GM23338 (cell line): ENCODE measurements around the gene SERTAD1.

Experiments
- CREB1 ChIP-seq: fragments of 250-450 bp; sonication (Bioruptor Pico); IDR thresholded peaks from 2 replicates; pipeline ENCODE4 v1.5.0; 2020; ENCODE audit warnings: low read depth, mild to moderate bottlenecking, moderate library complexity
- CTCF ChIP-seq, 2 experiments: fragments of 200-600 bp in 1 of 2; sonication (generic) in 1 of 2; conservative IDR thresholded peaks; 2 replicates each; pipeline versions ENCODE4 v1.5.1 to v1.6.1; 2016 to 2017; ENCODE audit warnings: antibody characterized with exemption in 2 of 2, low read depth in 2 of 2, mild to moderate bottlenecking in 2 of 2, moderate library complexity in 1 of 2
- EZH2 ChIP-seq: fragments of 200-600 bp; sonication (generic); IDR thresholded peaks from one replicate; pipeline ENCODE4 v1.8.0; 2017; ENCODE audit warnings: antibody characterized with exemption, mild to moderate bottlenecking, low read depth; ENCODE audit not compliant: unreplicated experiment
- EZH2phosphoT487 ChIP-seq: fragments of 200-600 bp; sonication (generic); IDR thresholded peaks from one replicate; pipeline ENCODE4 v1.8.1; 2018; ENCODE audit warnings: antibody characterized with exemption; ENCODE audit not compliant: unreplicated experiment
- POLR2AphosphoS5 ChIP-seq: IDR thresholded peaks from 2 replicates; pipeline ENCODE4 v1.6.1; 2016; ENCODE audit warnings: antibody characterized with exemption, low read depth
- REST ChIP-seq: IDR thresholded peaks from one replicate; pipeline ENCODE4 v1.6.1; 2018; ENCODE audit warnings: antibody characterized with exemption; ENCODE audit not compliant: unreplicated experiment
- ZNF331 ChIP-seq: fragments of 250-450 bp; sonication (Bioruptor Pico); IDR thresholded peaks from 2 replicates; pipeline ENCODE4 v1.5.0; 2020; ENCODE audit warnings: low read depth, mild to moderate bottlenecking, moderate library complexity

GRCh38 chr19:40421993-40422747 lies 3.6 kb downstream of the SERTAD1 start:
- TF ChIP-seq CTCF (conservative IDR thresholded peaks at IDR 0.05; ENCODE audit: low read depth in 2 of 2) = no peak
- TF ChIP-seq EZH2 = no peak
- no peak for TF ChIP-seq EZH2phosphoT487
- no peak for TF ChIP-seq POLR2AphosphoS5
- no peak for TF ChIP-seq REST
- TF ChIP-seq CREB1 (CRISPR knock-in tag) = no peak
- no peak for TF ChIP-seq ZNF331
